SKM-1 treated with dmso at 0.1 percent for 144 hours (cell line): ENCODE measurements around the gene GLB1L2.
A peak's percentile ranks its signal among the peaks of the same experiment; 100 is the strongest.

Source experiments
- DNase-seq: peaks from one replicate; lab custom pipeline; 2025; ENCODE audit not compliant: unreplicated experiment; lab: John Stamatoyannopoulos, UW

GLB1L2 gene

GRCh38 chr11:134346976-134347350, 15.2 kb downstream of the GLB1L2 start:
- DNase-seq, result no peak

- DNase-seq, result no peak
Measured at GRCh38 chr11:134347441-134347840, 15.7 kb downstream of the GLB1L2 start.

- no peak for DNase-seq
Measured at GRCh38 chr11:134349109-134349801, 17.5 kb downstream of the GLB1L2 start.

GRCh38 chr11:134349802-134350355, 18.1 kb downstream of the GLB1L2 start:
- no peak for DNase-seq

- no peak for DNase-seq
Measured at GRCh38 chr11:134350381-134350780, 18.6 kb downstream of the GLB1L2 start.

GRCh38 chr11:134352111-134352510, 20.3 kb downstream of the GLB1L2 start:
- no peak for DNase-seq

- no peak for DNase-seq
Measured at GRCh38 chr11:134355136-134355535, 23.3 kb downstream of the GLB1L2 start.

- DNase-seq, result no peak
Measured at GRCh38 chr11:134355656-134356055, 23.9 kb downstream of the GLB1L2 start.

- no peak for DNase-seq
Measured at GRCh38 chr11:134356656-134357544, 25.1 kb downstream of the GLB1L2 start.

GRCh38 chr11:134357545-134357839, 25.7 kb downstream of the GLB1L2 start:
- DNase-seq, result no peak

GRCh38 chr11:134358165-134358855, 26.5 kb downstream of the GLB1L2 start:
- DNase-seq, result no peak

GRCh38 chr11:134358856-134359490, 27.2 kb downstream of the GLB1L2 start:
- no peak for DNase-seq

GRCh38 chr11:134359646-134360045, 27.9 kb downstream of the GLB1L2 start:
- no peak for DNase-seq

- peak; percentile 9 for DNase-seq
Measured at GRCh38 chr11:134360050-134360835, 28.5 kb downstream of the GLB1L2 start.

GRCh38 chr11:134361661-134362060, 29.9 kb downstream of the GLB1L2 start:
- DNase-seq, result no peak

GRCh38 chr11:134362192-134362901, 30.6 kb downstream of the GLB1L2 start:
- DNase-seq, result no peak

- DNase-seq, result no peak
Measured at GRCh38 chr11:134363161-134363560, 31.4 kb downstream of the GLB1L2 start.

- DNase-seq, result no peak
Measured at GRCh38 chr11:134363592-134363991, 31.8 kb downstream of the GLB1L2 start.

GRCh38 chr11:134364261-134364660, 32.5 kb downstream of the GLB1L2 start:
- no peak for DNase-seq
